HL-60 (cell line): ENCODE measurements around the gene AKAP6.

Source experiments
- CTCF ChIP-seq: IDR thresholded peaks from one replicate; pipeline ENCODE4 v1.5.1; 2011; ENCODE audit warnings: low read length, control low read depth, inconsistent platforms; ENCODE audit not compliant: insufficient read depth
- GABPA ChIP-seq: IDR thresholded peaks from 2 replicates; pipeline ENCODE4 v1.6.1; 2012; ENCODE audit warnings: low read depth
- POLR2AphosphoS5 ChIP-seq: IDR thresholded peaks from 2 replicates; pipeline ENCODE4 v1.6.1; 2012; ENCODE audit warnings: low read depth
- REST ChIP-seq: IDR thresholded peaks from 2 replicates; pipeline ENCODE4 v1.6.1; 2012; ENCODE audit warnings: low read depth; ENCODE audit not compliant: insufficient replicate concordance

GRCh38 chr14:32724867-32725471 lies 395.9 kb downstream of the AKAP6 start:
- TF ChIP-seq POLR2AphosphoS5 = no peak
- TF ChIP-seq CTCF = no peak
- TF ChIP-seq GABPA = no peak
- no peak for TF ChIP-seq REST
